Cerebellar cortex (tissue), 1 donor: ENCODE data around the gene AQP3.
"Not testable (repeated sequence)": the region's sequence is repeated elsewhere in the genome, so short reads cannot be mapped to it uniquely, and the experiment has no call there.

Experiments used
- DNase-seq: peaks from one replicate; pipeline ENCODE4 v3.0.0-alpha.2; 2015; ENCODE audit warnings: low spot score

AQP3 gene

GRCh38 chr9:33440609-33441008, 6.8 kb downstream of the AQP3 start:
- DNase-seq: no peak

GRCh38 chr9:33440204-33440603, 7.2 kb downstream of the AQP3 start:
- DNase-seq: no peak

GRCh38 chr9:33439731-33440130, 7.7 kb downstream of the AQP3 start:
- no peak for DNase-seq

- no peak for DNase-seq
Observed at GRCh38 chr9:33438926-33439680, 8.3 kb downstream of the AQP3 start.

- DNase-seq: no peak
Observed at GRCh38 chr9:33437898-33438297, 9.5 kb downstream of the AQP3 start.

- DNase-seq: no peak
Observed at GRCh38 chr9:33437205-33437604, 10.2 kb downstream of the AQP3 start.

- no peak for DNase-seq
Observed at GRCh38 chr9:33436445-33436844, 10.9 kb downstream of the AQP3 start.

GRCh38 chr9:33435821-33436277, 11.5 kb downstream of the AQP3 start:
- DNase-seq: no peak

- DNase-seq: no peak
Observed at GRCh38 chr9:33434317-33435105, 12.9 kb downstream of the AQP3 start.

GRCh38 chr9:33433871-33434270, 13.5 kb downstream of the AQP3 start:
- DNase-seq: no peak

GRCh38 chr9:33431420-33431819, 16.0 kb downstream of the AQP3 start:
- no peak for DNase-seq

GRCh38 chr9:33430942-33431341, 16.5 kb downstream of the AQP3 start:
- no peak for DNase-seq

- DNase-seq: no peak
Observed at GRCh38 chr9:33429256-33429985, 18.0 kb downstream of the AQP3 start.

GRCh38 chr9:33426843-33427293, 20.5 kb downstream of the AQP3 start:
- no peak for DNase-seq

GRCh38 chr9:33425128-33425533, 22.3 kb downstream of the AQP3 start:
- no peak for DNase-seq

- not testable (repeated sequence) for DNase-seq
Observed at GRCh38 chr9:33424492-33424891, 22.9 kb downstream of the AQP3 start.

GRCh38 chr9:33424043-33424442, 23.4 kb downstream of the AQP3 start:
- not testable (repeated sequence) for DNase-seq

GRCh38 chr9:33419708-33420303, 27.6 kb downstream of the AQP3 start:
- no peak for DNase-seq

- no peak for DNase-seq
Observed at GRCh38 chr9:33418090-33418489, 29.3 kb downstream of the AQP3 start.

- DNase-seq: no peak
Observed at GRCh38 chr9:33416996-33417395, 30.4 kb downstream of the AQP3 start.

- DNase-seq: peak; percentile 58
Observed at GRCh38 chr9:33415501-33416038, 31.8 kb downstream of the AQP3 start.
